GM12878 (cell line): ENCODE data around the gene SUGP2.

Source experiments
- BRCA1 ChIP-seq: IDR thresholded peaks from 2 replicates; pipeline ENCODE4 v1.6.1; 2011; ENCODE audit warnings: low read depth, low read length, improper control_type of control experiment
- CTCF ChIP-seq, 3 experiments: IDR thresholded peaks in 2 of 3; conservative IDR thresholded peaks in 1 of 3; 2 replicates each; pipeline ENCODE4 v1.5.1; 2011; ENCODE audit warnings: low read depth in 3 of 3, low read length in 3 of 3, mild to moderate bottlenecking in 3 of 3, control low read depth in 2 of 3, moderate library complexity in 2 of 3, inconsistent platforms in 1 of 3, mixed read lengths in 1 of 3; ENCODE audit not compliant: control insufficient read depth in 2 of 3, insufficient read depth in 1 of 3; ENCODE audit errors: extremely low read depth in 1 of 3
- EZH2 ChIP-seq: IDR thresholded peaks from 2 replicates; pipeline ENCODE4 v1.6.1; 2012; ENCODE audit warnings: low read depth, mild to moderate bottlenecking, control low read depth, inconsistent platforms, low read length, borderline replicate concordance; ENCODE audit not compliant: control insufficient read depth
- NFXL1 ChIP-seq: fragments of 450-650 bp; IDR thresholded peaks from 2 replicates; pipeline ENCODE4 v1.6.1; 2017; ENCODE audit warnings: antibody characterized with exemption, mild to moderate bottlenecking, borderline replicate concordance
- POLR2A ChIP-seq: IDR thresholded peaks from 2 replicates; pipeline ENCODE4 v1.6.1; 2011; ENCODE audit warnings: low read depth, mild to moderate bottlenecking, low read length
- SRF ChIP-seq, 2 experiments: IDR thresholded peaks; 2 replicates each; pipeline ENCODE4 v1.6.1; 2011; ENCODE audit warnings: low read depth in 2 of 2, low read length in 2 of 2, mild to moderate bottlenecking in 1 of 2, moderate library complexity in 1 of 2
- TF ChIP-seq, protein P1 (sequence below): IDR thresholded peaks from 2 replicates; pipeline ENCODE4 v1.6.1; 2011; ENCODE audit warnings: low read depth, mild to moderate bottlenecking, low read length, moderate library complexity, borderline replicate concordance; ENCODE audit errors: extremely low read depth
- TF ChIP-seq, protein P2 (sequence below): IDR thresholded peaks from 2 replicates; pipeline ENCODE4 v1.6.1; 2012; ENCODE audit warnings: low read length, inconsistent platforms
- TF ChIP-seq, protein P3 (sequence below): IDR thresholded peaks from 2 replicates; pipeline ENCODE4 v1.6.1; 2011; ENCODE audit warnings: low read depth, low read length, improper control_type of control experiment, borderline replicate concordance

DNA sequence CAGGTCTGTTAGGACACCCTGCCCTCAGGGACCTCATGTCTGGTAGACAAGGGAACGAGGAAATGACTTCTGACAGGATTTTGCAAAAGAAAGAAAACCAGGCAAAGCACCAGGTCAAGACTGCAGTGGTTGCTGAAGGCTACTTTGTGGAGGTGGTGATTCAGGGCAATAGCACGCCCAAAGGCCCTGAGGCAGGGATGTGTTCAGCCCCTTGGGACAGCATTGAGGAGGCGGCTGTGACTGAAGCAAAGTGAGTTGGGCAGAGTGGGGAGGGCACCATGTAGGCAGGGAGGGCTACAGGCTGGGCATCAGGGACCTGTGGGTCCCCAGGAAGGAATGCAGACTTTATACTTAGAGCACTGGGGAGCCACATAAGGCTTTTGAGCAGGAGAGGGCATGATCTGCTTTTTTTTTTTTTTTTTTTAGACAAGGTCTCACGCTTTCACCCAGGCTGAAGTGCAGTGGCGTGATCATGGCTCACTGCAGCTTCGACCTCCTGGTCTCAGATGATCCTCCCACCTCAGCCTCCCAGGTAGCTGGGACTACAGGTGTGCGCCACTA is 81.5 kb downstream of the SUGP2 start:
- TF ChIP-seq CTCF (IDR thresholded peaks at IDR 0.05 in 2 of 3, conservative IDR thresholded peaks at IDR 0.05 in 1 of 3; ENCODE audit: control insufficient read depth in 2 of 3, extremely low read depth in 1 of 3, insufficient read depth in 1 of 3, low read depth in 3 of 3, low read length in 3 of 3), result no peak
- TF ChIP-seq, protein P1, sequence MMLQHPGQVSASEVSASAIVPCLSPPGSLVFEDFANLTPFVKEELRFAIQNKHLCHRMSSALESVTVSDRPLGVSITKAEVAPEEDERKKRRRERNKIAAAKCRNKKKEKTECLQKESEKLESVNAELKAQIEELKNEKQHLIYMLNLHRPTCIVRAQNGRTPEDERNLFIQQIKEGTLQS, result no peak
- TF ChIP-seq, protein P2, sequence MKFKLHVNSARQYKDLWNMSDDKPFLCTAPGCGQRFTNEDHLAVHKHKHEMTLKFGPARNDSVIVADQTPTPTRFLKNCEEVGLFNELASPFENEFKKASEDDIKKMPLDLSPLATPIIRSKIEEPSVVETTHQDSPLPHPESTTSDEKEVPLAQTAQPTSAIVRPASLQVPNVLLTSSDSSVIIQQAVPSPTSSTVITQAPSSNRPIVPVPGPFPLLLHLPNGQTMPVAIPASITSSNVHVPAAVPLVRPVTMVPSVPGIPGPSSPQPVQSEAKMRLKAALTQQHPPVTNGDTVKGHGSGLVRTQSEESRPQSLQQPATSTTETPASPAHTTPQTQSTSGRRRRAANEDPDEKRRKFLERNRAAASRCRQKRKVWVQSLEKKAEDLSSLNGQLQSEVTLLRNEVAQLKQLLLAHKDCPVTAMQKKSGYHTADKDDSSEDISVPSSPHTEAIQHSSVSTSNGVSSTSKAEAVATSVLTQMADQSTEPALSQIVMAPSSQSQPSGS, result no peak
- TF ChIP-seq SRF (IDR thresholded peaks at IDR 0.05; ENCODE audit: low read depth in 2 of 2, low read length in 2 of 2), result no peak
- TF ChIP-seq BRCA1, result no peak
- TF ChIP-seq EZH2, result no peak
- TF ChIP-seq NFXL1, result no peak
- TF ChIP-seq, protein P3, sequence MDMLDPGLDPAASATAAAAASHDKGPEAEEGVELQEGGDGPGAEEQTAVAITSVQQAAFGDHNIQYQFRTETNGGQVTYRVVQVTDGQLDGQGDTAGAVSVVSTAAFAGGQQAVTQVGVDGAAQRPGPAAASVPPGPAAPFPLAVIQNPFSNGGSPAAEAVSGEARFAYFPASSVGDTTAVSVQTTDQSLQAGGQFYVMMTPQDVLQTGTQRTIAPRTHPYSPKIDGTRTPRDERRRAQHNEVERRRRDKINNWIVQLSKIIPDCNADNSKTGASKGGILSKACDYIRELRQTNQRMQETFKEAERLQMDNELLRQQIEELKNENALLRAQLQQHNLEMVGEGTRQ, result no peak
- TF ChIP-seq POLR2A, result no peak
